Brain pericyte (primary cell): Measurements from ENCODE around the gene ABHD13.

Experiments
- DNase-seq: peaks from one replicate; pipeline ENCODE4 v3.0.0-alpha.2; 2012; ENCODE audit warnings: low read depth, low spot score

The ABHD13 gene

DNA sequence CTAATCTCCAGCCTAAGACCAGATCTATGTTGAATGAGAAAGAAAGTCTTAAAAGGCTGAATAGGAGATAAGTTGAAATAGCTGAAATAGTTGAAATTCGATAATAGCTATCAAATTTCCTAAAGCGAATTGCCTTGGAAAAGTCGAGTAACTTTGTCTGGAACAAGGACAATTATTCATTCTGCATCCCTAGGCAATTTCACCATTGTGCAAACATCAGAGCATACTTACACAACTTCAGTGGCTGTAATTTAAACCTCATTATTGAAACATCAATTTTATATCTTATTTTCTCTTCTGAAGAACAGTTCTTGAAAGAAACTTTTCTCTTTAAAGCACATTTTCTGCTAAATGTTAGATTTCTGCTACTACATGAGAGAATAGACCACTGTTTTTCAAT is 64.9 kb downstream of the ABHD13 start:
- no peak for DNase-seq
